Smooth muscle cell of bladder (primary cell): ENCODE results near the gene GPR39. TPM values are rescaled to one million over a fixed set of nuclear protein-coding genes. Genes with fewer than 3 reads are reported as not detected.

ENCODE experiments used
- total RNA-seq: library from RNA; depleted of rRNA; stranded (reverse); fragments of >200 nt; gene quantifications from 2 replicates; pipeline ENCODE4 v1.2.3, GENCODE V29; 2014

Gene GPR39
- 0.28 TPM in 2 replicates for total RNA-seq

DNA sequence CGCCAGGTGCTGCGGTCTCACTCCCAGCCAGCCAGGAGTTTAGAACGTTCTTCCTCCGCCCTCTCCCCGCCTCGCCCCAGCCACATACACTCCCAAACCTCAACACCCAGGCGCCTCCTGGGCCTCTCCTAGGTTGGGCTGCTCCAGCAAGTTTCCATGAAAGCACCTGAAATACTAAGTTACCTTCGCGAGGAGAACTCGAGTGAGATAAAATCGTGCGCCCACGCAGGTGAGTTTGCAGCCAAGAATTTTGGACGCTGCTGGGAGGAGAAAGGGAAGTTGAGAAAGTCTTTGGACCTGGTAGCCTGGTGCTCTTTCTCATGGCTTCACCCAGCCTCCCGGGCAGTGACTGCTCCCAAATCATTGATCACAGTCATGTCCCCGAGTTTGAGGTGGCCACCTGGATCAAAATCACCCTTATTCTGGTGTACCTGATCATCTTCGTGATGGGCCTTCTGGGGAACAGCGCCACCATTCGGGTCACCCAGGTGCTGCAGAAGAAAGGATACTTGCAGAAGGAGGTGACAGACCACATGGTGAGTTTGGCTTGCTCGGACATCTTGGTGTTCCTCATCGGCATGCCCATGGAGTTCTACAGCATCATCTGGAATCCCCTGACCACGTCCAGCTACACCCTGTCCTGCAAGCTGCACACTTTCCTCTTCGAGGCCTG lies at the start of gene GPR39:
TSS of gene GPR39 (plus strand) at position 83 of the 673 bp plus-strand sequence.

DNA sequence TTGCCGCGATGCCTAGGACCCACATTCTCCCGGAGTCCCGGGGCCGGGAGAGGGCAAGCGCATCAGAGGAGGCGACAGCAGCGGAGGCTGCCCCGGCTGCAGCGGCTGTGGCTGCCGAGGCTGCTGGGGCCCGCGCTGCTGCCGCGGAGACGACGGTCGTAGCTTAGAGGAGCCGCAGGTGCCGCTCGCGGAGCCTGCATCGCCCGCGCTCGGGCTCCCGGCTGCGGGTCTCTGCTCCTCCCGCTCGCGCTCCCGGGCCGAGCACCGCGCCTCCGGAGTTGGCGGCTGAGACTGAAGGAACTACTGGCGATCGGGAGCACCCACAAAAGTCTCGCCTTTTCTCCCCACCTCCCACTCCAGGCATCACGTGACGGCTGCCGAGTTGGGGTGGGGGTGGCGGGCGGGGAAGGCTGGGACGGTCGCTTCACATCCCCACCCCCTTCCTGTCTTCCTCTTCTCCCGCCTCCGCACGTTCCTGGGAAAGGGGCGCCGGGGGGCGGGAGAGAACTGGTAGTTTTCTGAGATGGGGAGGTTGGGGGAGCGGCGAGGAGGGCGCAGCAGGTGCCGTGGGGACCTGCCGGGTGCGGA lies 253.4 kb downstream of the GPR39 start, which contains the start of gene LYPD1:
TSS of gene LYPD1 (minus strand) at position 298 of the 588 bp plus-strand sequence. CDS start at position 25, 273 bp downstream.

